H9 (cell line): ENCODE results near the gene DNAJC11. TPM values are rescaled to one million over a fixed set of nuclear protein-coding genes. Genes with fewer than 3 reads are reported as not detected.
A peak's percentile ranks its signal among the peaks of the same experiment; 100 is the strongest.

ENCODE experiments used
- DNase-seq: peaks from one replicate; pipeline ENCODE4 v3.0.0-alpha.2; 2017
- H2AFZ ChIP-seq: one replicate; pipeline ENCODE4 v1.6.1; 2013; ENCODE audit warnings: mild to moderate bottlenecking, low read length, control low read depth, moderate library complexity
- H2AK5ac ChIP-seq: 2 replicates; pipeline ENCODE4 v1.6.1; 2013; ENCODE audit warnings: low read length, control low read depth, mixed read lengths; ENCODE audit not compliant: insufficient read length
- H2BK120ac ChIP-seq: one replicate; pipeline ENCODE4 v1.6.1; 2013; ENCODE audit warnings: low read depth, mild to moderate bottlenecking, low read length, control low read depth, inconsistent platforms; ENCODE audit not compliant: poor library complexity, severe bottlenecking
- H2BK12ac ChIP-seq: 2 replicates; pipeline ENCODE4 v1.6.1; 2013; ENCODE audit warnings: low read length, control low read depth, mixed read lengths, low read depth; ENCODE audit not compliant: insufficient read length
- H2BK15ac ChIP-seq: 2 replicates; pipeline ENCODE4 v1.6.1; 2013; ENCODE audit warnings: low read depth, low read length, control low read depth
- H2BK20ac ChIP-seq: one replicate; pipeline ENCODE4 v1.6.1; 2013; ENCODE audit warnings: low read depth, mild to moderate bottlenecking, low read length, control low read depth, inconsistent platforms; ENCODE audit not compliant: poor library complexity, severe bottlenecking
- H2BK5ac ChIP-seq: 2 replicates; pipeline ENCODE4 v1.6.1; 2013; ENCODE audit warnings: low read length, control low read depth, mixed read lengths; ENCODE audit not compliant: insufficient read length
- H3K14ac ChIP-seq: 2 replicates; pipeline ENCODE4 v1.6.1; 2013; ENCODE audit warnings: low read length, control low read depth; ENCODE audit not compliant: insufficient read depth
- H3K18ac ChIP-seq: 2 replicates; pipeline ENCODE4 v1.6.1; 2013; ENCODE audit warnings: low read depth, mild to moderate bottlenecking, mixed read lengths, low read length, control low read depth; ENCODE audit not compliant: insufficient read length
- H3K23ac ChIP-seq: 2 replicates; pipeline ENCODE4 v1.6.1; 2013; ENCODE audit warnings: low read length, control low read depth, mixed read lengths, low read depth; ENCODE audit not compliant: insufficient read length
- H3K23me2 ChIP-seq: 2 replicates; pipeline ENCODE4 v1.6.1; 2013; ENCODE audit warnings: low read depth, mild to moderate bottlenecking, mixed read lengths, low read length, control low read depth; ENCODE audit not compliant: insufficient read length, poor library complexity, severe bottlenecking
- H3K27ac ChIP-seq: 2 replicates; pipeline ENCODE4 v1.5.1; 2013; ENCODE audit warnings: low read length, control low read depth, mixed read lengths, low read depth; ENCODE audit not compliant: insufficient read length
- H3K27me3 ChIP-seq: 2 replicates; pipeline ENCODE4 v1.6.1; 2013; ENCODE audit warnings: low read length, control low read depth, inconsistent platforms; ENCODE audit not compliant: insufficient read depth
- H3K4ac ChIP-seq: 2 replicates; pipeline ENCODE4 v1.6.1; 2013; ENCODE audit warnings: low read depth, mild to moderate bottlenecking, control low read depth, inconsistent platforms, low read length, moderate library complexity
- H3K4me1 ChIP-seq: 2 replicates; pipeline ENCODE4 v1.6.1; 2013; ENCODE audit warnings: low read length, control low read depth, inconsistent platforms; ENCODE audit not compliant: insufficient read depth
- H3K4me2 ChIP-seq: 2 replicates; pipeline ENCODE4 v1.6.1; 2013; ENCODE audit warnings: low read length, control low read depth, mixed read lengths; ENCODE audit not compliant: insufficient read length, insufficient read depth
- H3K56ac ChIP-seq: 2 replicates; pipeline ENCODE4 v1.6.1; 2013; ENCODE audit warnings: low read depth, mild to moderate bottlenecking, mixed read lengths, low read length, control low read depth; ENCODE audit not compliant: insufficient read length
- H3K79me1 ChIP-seq: 2 replicates; pipeline ENCODE4 v1.6.1; 2013; ENCODE audit warnings: low read depth, mild to moderate bottlenecking, moderate library complexity, low read length, control low read depth, inconsistent platforms; ENCODE audit not compliant: insufficient read depth, poor library complexity, severe bottlenecking
- H3K79me2 ChIP-seq: 2 replicates; pipeline ENCODE4 v1.6.1; 2013; ENCODE audit warnings: low read length, control low read depth, inconsistent platforms; ENCODE audit not compliant: insufficient read depth
- H3K9ac ChIP-seq: 2 replicates; pipeline ENCODE4 v1.6.1; 2013; ENCODE audit warnings: low read length, control low read depth, mixed read lengths; ENCODE audit not compliant: insufficient read length; ENCODE audit errors: extremely low read depth
- H3K9me3 ChIP-seq: one replicate; pipeline ENCODE4 v1.6.1; 2013; ENCODE audit warnings: low read depth, low read length, inconsistent platforms; ENCODE audit not compliant: control insufficient read depth
- H3T11ph ChIP-seq: one replicate; pipeline ENCODE4 v1.6.1; 2013; ENCODE audit warnings: mild to moderate bottlenecking, low read length, control low read depth, inconsistent platforms
- H4K20me1 ChIP-seq: one replicate; pipeline ENCODE4 v1.6.1; 2013; ENCODE audit not compliant: control insufficient read depth, insufficient read length, insufficient read depth
- H4K5ac ChIP-seq: 2 replicates; pipeline ENCODE4 v1.6.1; 2013; ENCODE audit warnings: low read depth, mild to moderate bottlenecking, mixed read lengths, low read length, control low read depth; ENCODE audit not compliant: insufficient read length
- H4K8ac ChIP-seq: replicated peaks from 2 replicates; pipeline ENCODE4 v1.6.1; 2013; ENCODE audit warnings: low read length, control low read depth, mixed read lengths, low read depth; ENCODE audit not compliant: insufficient read length
- H4K91ac ChIP-seq: 2 replicates; pipeline ENCODE4 v1.6.1; 2013; ENCODE audit warnings: low read depth, mild to moderate bottlenecking, moderate library complexity, mixed read lengths, low read length, control low read depth; ENCODE audit not compliant: insufficient read length
- H3K27ac Mint-ChIP-seq, 3 experiments: 2 replicates in 2 of 3; 3 replicates in 1 of 3; pipeline ENCODE4 v1.8.0; 2020 to 2021; ENCODE audit warnings: mixed read lengths in 3 of 3, mild to moderate bottlenecking in 1 of 3, moderate library complexity in 1 of 3
- H3K27me3 Mint-ChIP-seq: 2 replicates; pipeline ENCODE4 v1.8.0; 2021; ENCODE audit warnings: low read depth, mild to moderate bottlenecking, moderate library complexity, mixed read lengths
- H3K36me3 Mint-ChIP-seq, 3 experiments: 2 replicates in 2 of 3; 3 replicates in 1 of 3; pipeline ENCODE4 v1.8.0; 2020 to 2021; ENCODE audit warnings: low read depth in 3 of 3, mixed read lengths in 3 of 3; ENCODE audit not compliant: insufficient read depth in 1 of 3
- H3K4me1 Mint-ChIP-seq, 2 experiments: 2 replicates each; pipeline ENCODE4 v1.8.0; 2020; ENCODE audit warnings: mixed read lengths in 2 of 2
- H3K4me3 Mint-ChIP-seq, 2 experiments: 2 replicates in 1 of 2; 3 replicates in 1 of 2; pipeline ENCODE4 v1.8.0; 2020 to 2021; ENCODE audit warnings: mild to moderate bottlenecking in 2 of 2, mixed read lengths in 2 of 2, moderate library complexity in 1 of 2
- H3K9me3 Mint-ChIP-seq, 2 experiments: 2 replicates in 1 of 2; 3 replicates in 1 of 2; pipeline ENCODE4 v1.8.0; 2020; ENCODE audit warnings: mild to moderate bottlenecking in 2 of 2, mixed read lengths in 2 of 2, moderate library complexity in 1 of 2
- CTCF ChIP-seq: fragments of 200-600 bp; sonication (generic); conservative IDR thresholded peaks from 3 replicates; pipeline ENCODE4 v1.8.0; 2021; ENCODE audit warnings: antibody characterized with exemption, mild to moderate bottlenecking
- WGBS: extraction: QIAGEN DNeasy Blood & Tissue Kit; methylation state at CpG from one replicate; pipeline ENCODE4 v1.1.7; 2013; ENCODE audit warnings: missing lambda C conversion rate, low lambda C conversion rate, mixed read lengths; ENCODE audit not compliant: insufficient read length; ENCODE audit errors: extremely low coverage; 5-methylcytosine and 5-hydroxymethylcytosine counted together
- total RNA-seq: library from RNA; stranded (reverse); gene quantifications from 2 replicates; pipeline ENCODE4 v1.2.1, GENCODE V29; 2021

DNAJC11 gene
- total RNA-seq, 1 experiment from 2014 or later: 88.5 TPM

- Histone ChIP-seq H3K27ac (no peak overlapping the region), H2AFZ (no peak overlapping the region), H4K8ac (no peak overlapping the region), H3K79me2 (0 out of 2 replicates have a peak, but pooled peaks cover 4% of the 10 kb centered on the region), H3T11ph (no peak overlapping the region), H2BK12ac (no peak overlapping the region), H2BK20ac (no peak overlapping the region), H4K20me1 (no peaks in the 10 kb centered on the region), H3K9me3 (no peaks in the 10 kb centered on the region), H3K14ac (no peak overlapping the region), H3K23ac (no peak overlapping the region), H3K27me3 (no peaks in the 10 kb centered on the region), H3K79me1 (no peaks in the 10 kb centered on the region), H2BK5ac (no peak overlapping the region), H2BK15ac (no peak overlapping the region), H3K4me1 (no peaks in the 10 kb centered on the region), H3K4ac (no peak overlapping the region), H2BK120ac (no peak overlapping the region), H3K56ac (no peak overlapping the region), H4K5ac (no peak overlapping the region), H3K9ac (no peak overlapping the region), H2AK5ac (no peak overlapping the region), H3K18ac (no peak overlapping the region), H3K23me2 (peaks cover 5% of the 10 kb centered on the region), H4K91ac (no peak overlapping the region), H3K4me2 (no peak overlapping the region)
- no peaks in the 10 kb centered on the region for H3K9me3 Mint-ChIP-seq
- no peaks in the 10 kb centered on the region for H3K27me3 Mint-ChIP-seq
- peak overlapping the region in 1 of 2 experiments; percentile 36; a peak in 4 of 5 replicates for H3K4me3 Mint-ChIP-seq
- WGBS: no CpG with 5 or more reads among the region's 21 CpGs
- no peak for DNase-seq
- H3K36me3 Mint-ChIP-seq: peaks cover 15 to 66% (median 49%) of the 10 kb centered on the region in 3 experiments
- no peak for TF ChIP-seq CTCF
- peaks cover 10 to 23% of the 10 kb centered on the region in 2 experiments for H3K4me1 Mint-ChIP-seq
- H3K27ac Mint-ChIP-seq: peak overlapping the region in 1 of 3 experiments; percentile 29; a peak in 2 of 7 replicates
These were observed 73.6 kb downstream of the DNAJC11 start for GRCh38 chr1:6627841-6628545.
